ENCODE measurements around the gene FOXJ3.

- TF ChIP-seq EP300 (IDR thresholded peaks at IDR 0.05) (no peak), CTCF (IDR thresholded peaks at IDR 0.05) (no peak), POLR2AphosphoS5 (IDR thresholded peaks at IDR 0.05) (no peak), POLR2A (IDR thresholded peaks at IDR 0.05) (no peak)
Measured at GRCh38 chr1:42231253-42231652, 103.8 kb downstream of the FOXJ3 start.
